Measurements from ENCODE around the gene CD160. TPM values are rescaled to one million over a fixed set of nuclear protein-coding genes. Genes with fewer than 3 reads are reported as not detected.

CD160 gene
- total and polyA plus RNA-seq, 2 experiments from 2014 or later: 0.06 TPM; not detected in 1

DNA sequence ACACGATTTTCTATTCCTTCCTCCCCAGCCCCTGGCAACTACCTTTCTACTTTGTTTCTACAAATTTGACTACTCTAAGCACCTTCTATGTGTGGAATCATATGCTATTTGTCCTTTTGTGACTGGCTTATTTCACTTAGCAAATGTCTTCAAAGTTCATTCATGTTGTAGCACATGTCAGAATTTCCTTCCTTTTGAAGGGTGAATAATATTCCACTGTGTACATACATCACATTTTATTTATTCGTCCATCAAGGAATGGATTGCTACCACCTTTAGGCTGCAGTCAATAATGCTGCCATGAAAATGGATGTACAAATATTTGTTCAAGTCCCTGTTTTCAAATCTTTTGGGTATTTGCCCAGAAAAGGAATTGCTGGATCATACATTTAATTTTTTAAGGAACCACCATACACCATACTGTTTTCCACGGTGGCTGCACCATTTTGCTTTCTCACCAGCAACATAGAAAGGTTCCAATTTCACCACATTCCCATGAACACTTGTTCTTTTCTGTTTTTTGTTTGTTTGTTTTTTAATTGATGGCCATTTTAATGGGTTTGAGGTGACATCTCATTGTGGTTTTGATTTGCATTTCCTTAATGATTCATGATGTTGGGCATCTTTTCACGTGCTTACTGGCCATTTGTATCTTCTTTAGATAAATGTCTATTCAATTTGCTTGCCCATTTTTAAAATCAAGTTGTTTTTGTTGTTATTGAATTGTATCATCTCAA, 8.8 kb upstream of the CD160 start (continued):
- TF ChIP-seq, protein P1, sequence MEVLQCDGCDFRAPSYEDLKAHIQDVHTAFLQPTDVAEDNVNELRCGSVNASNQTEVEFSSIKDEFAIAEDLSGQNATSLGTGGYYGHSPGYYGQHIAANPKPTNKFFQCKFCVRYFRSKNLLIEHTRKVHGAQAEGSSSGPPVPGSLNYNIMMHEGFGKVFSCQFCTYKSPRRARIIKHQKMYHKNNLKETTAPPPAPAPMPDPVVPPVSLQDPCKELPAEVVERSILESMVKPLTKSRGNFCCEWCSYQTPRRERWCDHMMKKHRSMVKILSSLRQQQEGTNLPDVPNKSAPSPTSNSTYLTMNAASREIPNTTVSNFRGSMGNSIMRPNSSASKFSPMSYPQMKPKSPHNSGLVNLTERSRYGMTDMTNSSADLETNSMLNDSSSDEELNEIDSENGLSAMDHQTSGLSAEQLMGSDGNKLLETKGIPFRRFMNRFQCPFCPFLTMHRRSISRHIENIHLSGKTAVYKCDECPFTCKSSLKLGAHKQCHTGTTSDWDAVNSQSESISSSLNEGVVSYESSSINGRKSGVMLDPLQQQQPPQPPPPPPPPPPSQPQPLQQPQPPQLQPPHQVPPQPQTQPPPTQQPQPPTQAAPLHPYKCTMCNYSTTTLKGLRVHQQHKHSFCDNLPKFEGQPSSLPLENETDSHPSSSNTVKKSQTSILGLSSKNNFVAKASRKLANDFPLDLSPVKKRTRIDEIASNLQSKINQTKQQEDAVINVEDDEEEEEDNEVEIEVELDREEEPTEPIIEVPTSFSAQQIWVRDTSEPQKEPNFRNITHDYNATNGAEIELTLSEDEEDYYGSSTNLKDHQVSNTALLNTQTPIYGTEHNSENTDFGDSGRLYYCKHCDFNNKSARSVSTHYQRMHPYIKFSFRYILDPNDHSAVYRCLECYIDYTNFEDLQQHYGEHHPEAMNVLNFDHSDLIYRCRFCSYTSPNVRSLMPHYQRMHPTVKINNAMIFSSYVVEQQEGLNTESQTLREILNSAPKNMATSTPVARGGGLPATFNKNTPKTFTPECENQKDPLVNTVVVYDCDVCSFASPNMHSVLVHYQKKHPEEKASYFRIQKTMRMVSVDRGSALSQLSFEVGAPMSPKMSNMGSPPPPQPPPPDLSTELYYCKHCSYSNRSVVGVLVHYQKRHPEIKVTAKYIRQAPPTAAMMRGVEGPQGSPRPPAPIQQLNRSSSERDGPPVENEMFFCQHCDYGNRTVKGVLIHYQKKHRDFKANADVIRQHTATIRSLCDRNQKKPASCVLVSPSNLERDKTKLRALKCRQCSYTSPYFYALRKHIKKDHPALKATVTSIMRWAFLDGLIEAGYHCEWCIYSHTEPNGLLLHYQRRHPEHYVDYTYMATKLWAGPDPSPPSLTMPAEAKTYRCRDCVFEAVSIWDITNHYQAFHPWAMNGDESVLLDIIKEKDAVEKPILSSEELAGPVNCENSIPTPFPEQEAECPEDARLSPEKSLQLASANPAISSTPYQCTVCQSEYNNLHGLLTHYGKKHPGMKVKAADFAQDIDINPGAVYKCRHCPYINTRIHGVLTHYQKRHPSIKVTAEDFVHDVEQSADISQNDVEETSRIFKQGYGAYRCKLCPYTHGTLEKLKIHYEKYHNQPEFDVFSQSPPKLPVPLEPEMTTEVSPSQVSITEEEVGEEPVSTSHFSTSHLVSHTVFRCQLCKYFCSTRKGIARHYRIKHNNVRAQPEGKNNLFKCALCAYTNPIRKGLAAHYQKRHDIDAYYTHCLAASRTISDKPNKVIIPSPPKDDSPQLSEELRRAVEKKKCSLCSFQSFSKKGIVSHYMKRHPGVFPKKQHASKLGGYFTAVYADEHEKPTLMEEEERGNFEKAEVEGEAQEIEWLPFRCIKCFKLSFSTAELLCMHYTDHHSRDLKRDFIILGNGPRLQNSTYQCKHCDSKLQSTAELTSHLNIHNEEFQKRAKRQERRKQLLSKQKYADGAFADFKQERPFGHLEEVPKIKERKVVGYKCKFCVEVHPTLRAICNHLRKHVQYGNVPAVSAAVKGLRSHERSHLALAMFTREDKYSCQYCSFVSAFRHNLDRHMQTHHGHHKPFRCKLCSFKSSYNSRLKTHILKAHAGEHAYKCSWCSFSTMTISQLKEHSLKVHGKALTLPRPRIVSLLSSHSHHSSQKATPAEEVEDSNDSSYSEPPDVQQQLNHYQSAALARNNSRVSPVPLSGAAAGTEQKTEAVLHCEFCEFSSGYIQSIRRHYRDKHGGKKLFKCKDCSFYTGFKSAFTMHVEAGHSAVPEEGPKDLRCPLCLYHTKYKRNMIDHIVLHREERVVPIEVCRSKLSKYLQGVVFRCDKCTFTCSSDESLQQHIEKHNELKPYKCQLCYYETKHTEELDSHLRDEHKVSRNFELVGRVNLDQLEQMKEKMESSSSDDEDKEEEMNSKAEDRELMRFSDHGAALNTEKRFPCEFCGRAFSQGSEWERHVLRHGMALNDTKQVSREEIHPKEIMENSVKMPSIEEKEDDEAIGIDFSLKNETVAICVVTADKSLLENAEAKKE (CRISPR knock-in tag; IDR thresholded peaks at IDR 0.05): no peak
- TF ChIP-seq ETS1 (IDR thresholded peaks at IDR 0.05) (no peak), JUNB (IDR thresholded peaks at IDR 0.05; ENCODE audit: unreplicated experiment) (no peak), EZH2 (IDR thresholded peaks at IDR 0.05; ENCODE audit: low read depth, unreplicated experiment) (no peak), STAT1 (IDR thresholded peaks at IDR 0.05; ENCODE audit: unreplicated experiment) (no peak)

DNA sequence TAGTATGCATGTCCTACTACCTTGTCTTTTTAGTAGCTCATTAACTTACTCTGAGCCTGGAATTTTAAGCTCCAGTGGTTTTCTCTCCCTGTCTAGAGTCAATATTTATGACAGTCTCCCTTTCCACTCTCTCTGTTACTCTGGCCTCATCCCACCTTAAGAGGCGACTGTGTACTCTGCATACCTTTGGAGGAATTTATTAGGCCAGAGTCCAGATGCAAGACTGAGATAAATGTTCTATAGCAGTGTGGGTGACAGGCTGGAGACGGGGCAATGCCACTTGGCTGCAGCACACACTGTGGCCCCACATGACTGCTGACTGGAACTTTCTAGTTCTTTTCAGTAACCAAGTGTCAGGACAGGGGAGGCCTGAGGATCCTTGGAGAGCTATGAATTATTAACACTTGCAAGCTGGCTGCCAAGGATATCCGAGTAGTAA, 8.1 kb upstream of the CD160 start:
- Histone ChIP-seq H3K4me3 (no peak overlapping the region), H3K9me2 (ENCODE audit: insufficient read depth) (no peaks in the 10 kb centered on the region), H4K20me1 (replicated peaks; ENCODE audit: insufficient read depth) (no peaks in the 10 kb centered on the region), H3K27ac (ENCODE audit: low read depth) (no peak overlapping the region), H3K27me3 (ENCODE audit: insufficient read depth) (no peaks in the 10 kb centered on the region), H3K4me1 (ENCODE audit: insufficient read depth) (no peaks in the 10 kb centered on the region), H2AFZ (no peak overlapping the region), H3K4me2 (no peak overlapping the region), H3K79me2 (replicated peaks; ENCODE audit: insufficient read depth) (no peaks in the 10 kb centered on the region), H3K36me3 (ENCODE audit: insufficient read depth) (no peaks in the 10 kb centered on the region), H3F3A (replicated peaks; ENCODE audit: low read depth) (no peaks in the 10 kb centered on the region)
- Mint-ChIP-seq H3K27ac (no peak overlapping the region), H3K36me3 (ENCODE audit: low read depth) (no peaks in the 10 kb centered on the region), H3K4me3 (no peak overlapping the region), H3K9me3 (no peaks in the 10 kb centered on the region), H3K27me3 (ENCODE audit: insufficient read depth, low read depth, poor library complexity) (peaks cover 7% of the 10 kb centered on the region), H3K4me1 (peaks cover 17% of the 10 kb centered on the region)
- no peak for DNase-seq (ENCODE audit: low spot score)
- no peak for ATAC-seq
- no peak for TF ChIP-seq STAT1 (IDR thresholded peaks at IDR 0.05; ENCODE audit: unreplicated experiment)
- no peak for TF ChIP-seq NANOG (IDR thresholded peaks at IDR 0.05; ENCODE audit: borderline replicate concordance)
- TF ChIP-seq EZH2 (IDR thresholded peaks at IDR 0.05; ENCODE audit: low read depth, unreplicated experiment): no peak
- TF ChIP-seq ZNF331 (CRISPR knock-in tag; IDR thresholded peaks at IDR 0.05; ENCODE audit: low read depth): no peak
- TF ChIP-seq, protein P1 (CRISPR knock-in tag; IDR thresholded peaks at IDR 0.05): no peak
